GM18526 (cell line): ENCODE data around the gene KIZ.

Experiments used
- POLR2A ChIP-seq: IDR thresholded peaks from 3 replicates; pipeline ENCODE4 v1.6.1; 2011; ENCODE audit not compliant: insufficient read length; ENCODE audit errors: extremely low read depth

Gene KIZ

GRCh38 chr20:21237956-21238799 is 112.3 kb downstream of the KIZ start:
- TF ChIP-seq POLR2A: no peak

GRCh38 chr20:21238818-21239536 is 113.1 kb downstream of the KIZ start:
- no peak for TF ChIP-seq POLR2A

- no peak for TF ChIP-seq POLR2A
Observed at GRCh38 chr20:21240394-21240793, 114.5 kb downstream of the KIZ start.

- no peak for TF ChIP-seq POLR2A
Observed at GRCh38 chr20:21241406-21241805, 115.5 kb downstream of the KIZ start.

- no peak for TF ChIP-seq POLR2A
Observed at GRCh38 chr20:21243811-21244210, 117.9 kb downstream of the KIZ start.

- TF ChIP-seq POLR2A: no peak
Observed at GRCh38 chr20:21244808-21245207, 118.9 kb downstream of the KIZ start.

- no peak for TF ChIP-seq POLR2A
Observed at GRCh38 chr20:21246161-21246560, 120.3 kb downstream of the KIZ start.

GRCh38 chr20:21251278-21251677 is 125.4 kb downstream of the KIZ start:
- TF ChIP-seq POLR2A: no peak

- TF ChIP-seq POLR2A: no peak
Observed at GRCh38 chr20:21257192-21257591, 131.3 kb downstream of the KIZ start.

- no peak for TF ChIP-seq POLR2A
Observed at GRCh38 chr20:21258411-21258810, 132.5 kb downstream of the KIZ start.

GRCh38 chr20:21259346-21259745 is 133.5 kb downstream of the KIZ start:
- no peak for TF ChIP-seq POLR2A

- no peak for TF ChIP-seq POLR2A
Observed at GRCh38 chr20:21262812-21263211, 136.9 kb downstream of the KIZ start.

GRCh38 chr20:21265261-21266190 is 139.6 kb downstream of the KIZ start:
- TF ChIP-seq POLR2A: no peak

GRCh38 chr20:21266191-21266536 is 140.3 kb downstream of the KIZ start:
- TF ChIP-seq POLR2A: no peak

- TF ChIP-seq POLR2A: no peak
Observed at GRCh38 chr20:21269772-21270171, 143.9 kb downstream of the KIZ start.
